DOHH2 (cell line): ENCODE measurements around the gene CACNG6.

Experiments
- H3F3A ChIP-seq: fragments of 200-600 bp; sonication (generic), shearing (Covaris generic); 2 replicates; pipeline ENCODE4 v1.6.0; 2016; ENCODE audit warnings: antibody characterized with exemption, mild to moderate bottlenecking; ENCODE audit not compliant: control insufficient read depth, insufficient read depth
- H3K27ac ChIP-seq: fragments of 200-600 bp; sonication (generic); 2 replicates; pipeline ENCODE4 v1.5.1; 2014; ENCODE audit warnings: low read depth, mild to moderate bottlenecking, low read length, moderate library complexity
- H3K27me3 ChIP-seq: fragments of 200-600 bp; sonication (generic); 2 replicates; pipeline ENCODE4 v1.6.1; 2014; ENCODE audit warnings: mild to moderate bottlenecking, low read length, mixed read lengths; ENCODE audit not compliant: control insufficient read depth
- H3K36me3 ChIP-seq: fragments of 200-600 bp; sonication (generic); 2 replicates; pipeline ENCODE4 v1.6.1; 2014; ENCODE audit warnings: mild to moderate bottlenecking, low read length, moderate library complexity, mixed read lengths; ENCODE audit not compliant: control insufficient read depth
- H3K4me1 ChIP-seq: fragments of 200-600 bp; sonication (generic); 2 replicates; pipeline ENCODE4 v1.6.1; 2014; ENCODE audit warnings: mild to moderate bottlenecking, low read length, mixed read lengths; ENCODE audit not compliant: control insufficient read depth
- H3K4me2 ChIP-seq: fragments of 200-600 bp; sonication (generic); 2 replicates; pipeline ENCODE4 v1.6.0; 2014; ENCODE audit warnings: mild to moderate bottlenecking, low read length, moderate library complexity
- H3K4me3 ChIP-seq: fragments of 200-600 bp; sonication (generic); 2 replicates; pipeline ENCODE4 v1.5.1; 2014; ENCODE audit warnings: mild to moderate bottlenecking, low read length, mixed read lengths
- H3K79me2 ChIP-seq: fragments of 200-600 bp; sonication (generic); 2 replicates; pipeline ENCODE4 v1.6.1; 2014; ENCODE audit warnings: mild to moderate bottlenecking, low read length, mixed read lengths; ENCODE audit not compliant: control insufficient read depth
- H3K9me2 ChIP-seq: fragments of 200-600 bp; sonication (generic); replicated peaks from 2 replicates; pipeline ENCODE4 v1.6.1; 2014; ENCODE audit warnings: mild to moderate bottlenecking, low read length, mixed read lengths; ENCODE audit not compliant: control insufficient read depth
- H3K9me3 ChIP-seq: fragments of 200-600 bp; sonication (generic); 2 replicates; pipeline ENCODE4 v1.6.1; 2014; ENCODE audit warnings: antibody characterized with exemption, low read length, mixed read lengths; ENCODE audit not compliant: control insufficient read depth, insufficient read depth
- H4K20me1 ChIP-seq: fragments of 200-600 bp; sonication (generic); 2 replicates; pipeline ENCODE4 v1.6.0; 2014; ENCODE audit warnings: low read depth, mild to moderate bottlenecking, antibody characterized with exemption, low read length, moderate library complexity; ENCODE audit not compliant: control insufficient read depth, insufficient read depth
- CTCF ChIP-seq: fragments of 200-600 bp; sonication (generic); IDR thresholded peaks from one replicate; pipeline ENCODE4 v1.5.1; 2014; ENCODE audit warnings: antibody characterized with exemption, mild to moderate bottlenecking, low read depth, low read length; ENCODE audit not compliant: poor library complexity, severe bottlenecking
- EZH2phosphoT487 ChIP-seq: fragments of 200-600 bp; sonication (generic); IDR thresholded peaks from 2 replicates; pipeline ENCODE4 v1.6.1; 2017; ENCODE audit warnings: borderline replicate concordance, mild to moderate bottlenecking, antibody characterized with exemption, low read length, moderate library complexity, mixed read lengths

CACNG6 gene

DNA sequence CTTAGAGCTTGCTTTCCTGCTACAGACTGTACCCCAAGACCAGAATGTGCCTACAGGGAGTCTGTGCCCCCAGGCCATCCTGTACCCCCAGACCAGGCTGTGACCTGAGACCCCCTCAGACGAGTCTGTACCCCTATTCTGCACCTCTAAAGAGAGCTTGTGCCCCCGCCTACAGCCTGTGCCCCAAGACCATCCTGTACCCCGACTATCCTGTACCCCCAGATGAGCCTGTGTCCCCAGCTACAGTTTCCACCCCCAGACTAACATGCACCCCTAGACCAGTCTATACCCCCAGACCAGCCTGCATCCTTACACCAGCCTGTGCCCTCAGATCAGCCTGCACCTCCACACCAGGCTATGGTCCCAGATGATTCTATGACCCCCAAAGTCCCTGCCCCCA lies 2.0 kb downstream of the CACNG6 start:
- H3K9me3 ChIP-seq = no peaks in the 10 kb centered on the region
- H3F3A ChIP-seq = no peaks in the 10 kb centered on the region
- no peak overlapping the region for H3K4me3 ChIP-seq
- no peaks in the 10 kb centered on the region for H3K79me2 ChIP-seq
- H3K27me3 ChIP-seq = no peaks in the 10 kb centered on the region
- no peak for TF ChIP-seq EZH2phosphoT487
- no peak for TF ChIP-seq CTCF
- H3K36me3 ChIP-seq = no peaks in the 10 kb centered on the region
- H3K4me2 ChIP-seq = no peak overlapping the region
- H3K27ac ChIP-seq = no peak overlapping the region
- no peaks in the 10 kb centered on the region for H4K20me1 ChIP-seq
- no peaks in the 10 kb centered on the region for H3K9me2 ChIP-seq
- no peaks in the 10 kb centered on the region for H3K4me1 ChIP-seq

DNA sequence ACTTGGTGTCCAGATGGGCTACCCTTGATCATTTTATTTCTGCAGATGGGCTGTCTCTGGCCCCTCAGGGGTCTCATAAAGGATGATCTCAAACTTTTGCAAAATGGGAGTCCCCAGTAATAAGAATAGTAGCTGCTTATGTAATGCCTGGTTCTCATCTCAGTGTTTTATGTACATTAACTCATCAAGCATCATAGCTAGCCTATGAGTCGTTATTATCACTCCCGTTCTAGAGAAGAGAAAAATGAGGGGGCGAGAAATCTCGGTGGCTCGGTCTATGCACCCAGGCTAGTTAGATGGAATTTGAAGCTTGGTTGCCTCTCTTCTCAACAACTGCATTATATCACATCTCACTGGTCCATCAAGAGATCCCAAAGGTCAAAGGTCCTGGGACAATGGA lies 3.4 kb downstream of the CACNG6 start:
- Histone ChIP-seq H3K9me3 (no peaks in the 10 kb centered on the region), H3K4me3 (no peak overlapping the region), H3K9me2 (no peaks in the 10 kb centered on the region), H3K27me3 (no peaks in the 10 kb centered on the region), H3K4me2 (no peak overlapping the region), H3K79me2 (no peaks in the 10 kb centered on the region), H4K20me1 (no peaks in the 10 kb centered on the region), H3K27ac (no peak overlapping the region), H3K36me3 (no peaks in the 10 kb centered on the region), H3F3A (no peaks in the 10 kb centered on the region), H3K4me1 (no peaks in the 10 kb centered on the region)
- TF ChIP-seq CTCF = no peak
- no peak for TF ChIP-seq EZH2phosphoT487

- no peaks in the 10 kb centered on the region for H3K9me2 ChIP-seq
- TF ChIP-seq CTCF = no peak
- no peak for TF ChIP-seq EZH2phosphoT487
- H3F3A ChIP-seq = no peaks in the 10 kb centered on the region
- no peak overlapping the region for H3K4me2 ChIP-seq
- no peak overlapping the region for H3K27ac ChIP-seq
- H4K20me1 ChIP-seq = no peaks in the 10 kb centered on the region
- H3K27me3 ChIP-seq = no peaks in the 10 kb centered on the region
- no peaks in the 10 kb centered on the region for H3K4me1 ChIP-seq
- H3K4me3 ChIP-seq = no peak overlapping the region
- H3K9me3 ChIP-seq = no peaks in the 10 kb centered on the region
- no peaks in the 10 kb centered on the region for H3K36me3 ChIP-seq
- no peaks in the 10 kb centered on the region for H3K79me2 ChIP-seq
Measured at GRCh38 chr19:53998223-53998622, 6.8 kb downstream of the CACNG6 start.

GRCh38 chr19:53999694-54000093 lies 8.3 kb downstream of the CACNG6 start:
- Histone ChIP-seq H3K9me2 (no peaks in the 10 kb centered on the region), H4K20me1 (no peaks in the 10 kb centered on the region), H3K79me2 (no peaks in the 10 kb centered on the region), H3F3A (no peaks in the 10 kb centered on the region), H3K4me2 (no peak overlapping the region), H3K4me1 (no peaks in the 10 kb centered on the region), H3K27ac (no peak overlapping the region), H3K4me3 (no peak overlapping the region), H3K9me3 (no peaks in the 10 kb centered on the region), H3K27me3 (no peaks in the 10 kb centered on the region), H3K36me3 (no peaks in the 10 kb centered on the region)
- TF ChIP-seq EZH2phosphoT487 (no peak), CTCF (no peak)
